ENCODE data around the gene PLXNA2.

PLXNA2 gene

DNA sequence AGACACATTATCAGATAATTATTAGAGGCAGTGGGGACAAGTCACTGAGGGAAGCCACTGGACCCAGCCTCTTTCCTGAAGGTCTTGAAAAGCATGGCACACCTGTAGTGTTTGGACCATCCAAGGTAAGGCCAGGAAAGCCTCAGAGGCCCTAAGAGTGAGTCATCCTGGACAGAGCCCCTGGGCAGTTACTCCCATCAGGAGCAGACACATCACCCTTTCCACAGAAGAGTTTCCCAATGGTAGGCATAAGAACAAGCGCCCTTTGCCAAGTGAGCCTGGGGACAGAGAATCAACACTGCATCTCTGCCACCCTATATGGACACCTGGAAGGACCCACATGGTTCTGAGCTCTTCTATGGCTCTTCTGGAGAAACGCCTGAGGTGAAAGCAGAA, 136.0 kb downstream of the PLXNA2 start:
- peak; percentile 49 for DNase-seq

DNA sequence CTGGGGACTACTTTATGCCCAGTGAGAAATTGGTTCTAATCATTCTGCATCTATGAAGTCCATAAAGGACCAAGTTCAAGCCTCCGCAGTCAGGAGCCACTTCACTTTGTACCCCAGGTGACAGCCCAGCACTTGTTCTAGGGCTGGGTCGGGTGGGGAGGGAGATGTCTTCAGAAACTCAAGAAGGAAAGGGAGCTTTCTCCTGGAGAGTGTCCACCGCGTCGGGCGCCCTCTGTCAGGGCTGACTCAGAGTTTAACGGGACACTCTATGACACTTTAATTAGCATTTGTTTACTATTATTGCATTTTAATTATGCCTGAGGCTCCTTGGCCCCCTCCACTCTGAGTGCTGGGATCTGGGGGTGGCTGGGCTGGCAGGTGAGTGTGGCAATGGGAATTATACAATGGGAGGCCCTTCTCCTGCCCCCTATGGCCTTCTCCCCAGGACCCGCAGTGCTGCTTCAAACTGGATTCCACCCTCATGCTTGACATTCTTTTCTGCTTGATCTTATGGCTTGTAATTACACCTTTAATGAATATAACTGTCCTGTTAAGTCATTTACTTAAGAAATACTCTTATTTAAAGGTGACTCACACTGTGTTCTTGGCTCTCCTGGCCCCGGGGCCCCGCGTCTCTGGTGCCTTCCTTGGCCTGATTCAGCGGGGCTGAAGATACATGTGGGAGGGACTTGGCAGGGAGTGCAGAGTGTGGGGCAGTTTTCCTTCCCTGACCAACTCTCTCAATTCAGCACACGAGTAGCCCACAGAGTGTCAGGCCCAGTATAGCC, 136.6 kb downstream of the PLXNA2 start:
- DNase-seq = peak; percentile 79

DNA sequence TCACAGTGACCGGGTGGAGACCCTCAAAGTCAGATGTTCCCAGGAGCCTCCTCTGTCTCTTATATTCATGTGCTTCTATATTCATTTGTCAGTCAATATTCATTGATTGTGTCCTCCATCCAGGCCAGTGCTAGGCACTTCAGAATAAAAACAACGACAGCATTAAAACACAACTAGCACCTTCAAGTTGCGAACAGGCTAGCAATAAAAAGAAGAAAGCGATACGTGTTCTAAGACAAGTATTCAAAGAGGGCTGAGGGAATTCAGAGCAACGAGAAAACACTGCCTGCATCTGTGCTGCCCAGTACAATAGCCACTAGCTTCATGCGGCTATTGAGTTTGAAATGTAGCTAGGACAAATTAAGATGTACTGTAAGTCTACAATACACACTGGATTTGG, 138.0 kb downstream of the PLXNA2 start:
- no peak for DNase-seq

DNA sequence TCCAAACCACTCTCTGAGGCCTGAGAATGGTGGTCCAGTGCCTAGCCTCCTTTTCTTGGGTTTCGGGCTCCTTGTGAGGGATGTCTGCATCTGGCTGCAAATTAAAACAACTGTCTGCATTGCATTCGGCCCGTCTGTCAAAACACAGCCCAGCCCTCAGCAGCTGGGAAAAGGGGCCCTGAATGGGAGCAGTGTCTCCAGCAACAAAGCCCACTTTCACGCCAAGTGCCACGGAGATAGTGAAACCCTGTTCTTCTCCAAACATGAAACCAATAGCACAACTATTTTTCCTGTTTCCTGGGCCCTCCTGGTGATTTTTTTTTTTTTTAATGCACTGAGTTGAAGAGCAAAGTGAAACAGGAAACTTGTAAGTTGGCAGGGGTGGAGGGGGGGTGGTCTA, 138.4 kb downstream of the PLXNA2 start:
- DNase-seq = no peak

DNA sequence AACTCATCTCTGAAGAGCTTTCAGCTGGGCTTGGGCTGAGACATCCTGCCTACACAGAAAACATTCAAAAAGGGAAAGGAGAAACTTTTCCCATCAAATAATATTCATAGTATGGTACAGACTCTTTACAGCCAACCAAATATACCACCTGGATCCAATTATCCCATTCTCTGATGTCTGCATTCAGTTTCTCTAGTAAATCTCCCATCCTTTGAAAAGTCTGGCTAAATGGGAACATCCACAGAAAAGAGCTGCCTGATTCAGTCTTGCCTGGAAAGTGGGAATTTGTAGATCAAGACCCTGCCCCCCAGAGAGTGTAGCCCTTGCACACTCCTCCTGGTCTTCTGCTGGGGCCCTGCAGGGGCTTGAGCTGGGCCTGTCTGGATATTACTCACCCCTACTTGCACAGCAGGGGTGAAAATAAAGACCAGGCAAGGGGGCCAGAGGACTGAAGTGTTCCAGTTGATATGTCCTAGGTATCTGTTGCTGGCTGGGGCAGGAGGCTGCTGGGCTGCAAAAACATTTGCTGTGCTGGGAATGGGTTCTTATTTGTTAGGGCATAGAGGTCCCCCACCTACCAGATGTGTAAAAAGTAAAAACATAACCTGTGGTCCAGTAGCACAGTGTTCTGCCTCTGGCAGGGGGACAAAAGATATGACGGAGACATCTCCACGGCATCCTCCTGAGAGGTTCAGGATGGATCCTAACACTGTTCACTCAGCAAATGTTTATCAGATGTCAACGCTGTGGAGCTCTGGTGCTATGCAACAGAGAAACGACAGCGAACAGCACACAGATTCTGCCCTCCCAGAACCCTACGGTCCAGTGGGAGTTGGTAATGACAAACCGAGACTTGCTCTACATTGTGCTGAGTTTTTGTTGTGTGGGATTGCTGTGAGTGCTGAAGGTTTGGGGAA, 140.3 kb downstream of the PLXNA2 start:
- no peak for DNase-seq

DNA sequence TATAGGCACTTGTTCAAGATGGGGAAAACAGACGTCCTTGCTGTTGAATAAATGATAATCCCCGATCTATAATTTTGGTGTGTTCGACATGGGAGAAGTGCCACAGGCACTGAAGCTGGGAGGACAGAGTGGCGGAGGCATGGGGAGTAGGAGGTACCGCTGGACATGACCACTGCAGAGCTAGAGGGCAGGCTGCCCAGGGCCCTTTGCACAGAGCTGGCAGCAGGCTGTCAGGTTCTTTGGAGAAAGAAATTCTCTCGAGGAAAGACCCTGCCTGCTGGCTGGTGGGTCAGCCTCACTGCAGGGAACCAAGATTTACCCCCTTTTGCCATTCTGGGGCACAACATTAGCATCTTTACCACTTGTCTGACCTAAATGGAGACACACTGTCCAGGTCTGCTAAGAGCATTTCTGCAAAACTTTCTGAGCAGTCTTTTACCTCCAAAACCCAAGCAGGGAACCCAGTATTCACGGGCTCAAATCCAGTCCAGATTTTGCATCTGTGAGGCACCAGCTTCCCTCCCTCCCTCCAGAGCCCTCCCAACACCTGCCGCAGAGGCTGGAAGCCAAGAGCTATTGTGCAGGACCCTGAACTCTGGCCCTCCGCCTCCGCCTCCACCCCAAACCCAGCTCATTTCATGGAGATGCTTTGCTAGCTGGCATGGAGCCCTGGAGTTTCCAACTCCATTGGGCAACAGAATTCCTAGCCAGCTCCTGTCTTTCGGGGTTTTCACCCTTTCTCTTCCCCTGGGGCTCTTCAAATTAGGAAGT, 142.3 kb downstream of the PLXNA2 start:
- DNase-seq = no peak

DNA sequence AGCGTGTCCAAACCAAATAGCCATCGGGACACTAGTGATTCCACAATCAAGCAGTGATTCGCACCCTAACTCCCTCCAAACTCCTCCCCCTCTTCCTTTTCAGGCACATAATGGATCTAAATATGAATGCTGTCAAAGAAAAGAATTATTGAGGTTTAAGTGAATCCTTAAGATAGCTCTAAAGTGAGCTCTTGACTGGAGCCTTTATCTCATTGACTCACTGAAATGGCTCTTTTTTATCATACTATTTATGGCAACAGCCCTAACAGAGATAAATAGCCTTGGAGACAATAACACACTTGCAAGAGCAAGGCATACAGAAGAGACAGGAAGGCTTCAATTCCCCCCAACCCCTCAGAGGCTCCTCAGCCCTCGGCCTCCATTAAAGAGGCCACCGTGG, 143.3 kb downstream of the PLXNA2 start:
- DNase-seq = no peak

DNA sequence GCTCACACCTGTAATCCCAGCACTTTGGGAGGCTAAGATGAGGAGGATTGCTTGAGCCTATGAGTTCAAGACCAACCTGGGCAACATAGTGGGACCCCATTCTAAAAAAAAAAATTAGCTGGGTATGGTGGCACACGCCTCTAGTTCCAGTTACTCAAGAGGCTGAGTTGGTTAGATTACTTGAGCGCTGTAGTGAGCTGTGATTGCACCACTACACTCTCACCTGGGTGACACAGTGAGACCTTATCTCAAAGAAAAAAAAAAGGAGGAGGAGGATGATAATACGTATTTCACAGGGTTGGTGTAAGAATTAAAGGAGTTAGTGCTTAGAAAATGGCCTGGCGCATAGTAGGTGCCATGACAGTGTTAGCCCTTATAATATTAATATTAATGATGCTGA, 144.1 kb downstream of the PLXNA2 start:
- no peak for DNase-seq

DNA sequence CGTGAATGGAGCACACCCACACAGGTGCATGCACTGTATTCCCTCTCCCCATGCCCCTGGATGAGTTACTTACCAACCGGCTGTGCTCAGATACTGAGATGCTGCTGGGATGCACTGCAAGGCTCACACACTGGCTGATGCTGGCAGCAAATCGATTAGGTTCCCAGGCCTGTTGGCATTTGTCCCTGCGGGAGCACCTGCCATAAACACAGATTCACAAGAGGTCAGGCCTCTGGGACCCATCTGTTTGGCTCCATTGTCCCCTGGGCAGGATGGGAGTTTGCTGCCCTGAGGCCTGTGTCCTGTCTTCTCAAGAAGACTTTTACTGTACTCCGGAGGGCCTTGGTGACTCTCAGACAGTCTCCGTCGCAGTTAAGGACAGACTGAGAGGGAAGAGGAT, 145.4 kb downstream of the PLXNA2 start:
- DNase-seq = no peak

DNA sequence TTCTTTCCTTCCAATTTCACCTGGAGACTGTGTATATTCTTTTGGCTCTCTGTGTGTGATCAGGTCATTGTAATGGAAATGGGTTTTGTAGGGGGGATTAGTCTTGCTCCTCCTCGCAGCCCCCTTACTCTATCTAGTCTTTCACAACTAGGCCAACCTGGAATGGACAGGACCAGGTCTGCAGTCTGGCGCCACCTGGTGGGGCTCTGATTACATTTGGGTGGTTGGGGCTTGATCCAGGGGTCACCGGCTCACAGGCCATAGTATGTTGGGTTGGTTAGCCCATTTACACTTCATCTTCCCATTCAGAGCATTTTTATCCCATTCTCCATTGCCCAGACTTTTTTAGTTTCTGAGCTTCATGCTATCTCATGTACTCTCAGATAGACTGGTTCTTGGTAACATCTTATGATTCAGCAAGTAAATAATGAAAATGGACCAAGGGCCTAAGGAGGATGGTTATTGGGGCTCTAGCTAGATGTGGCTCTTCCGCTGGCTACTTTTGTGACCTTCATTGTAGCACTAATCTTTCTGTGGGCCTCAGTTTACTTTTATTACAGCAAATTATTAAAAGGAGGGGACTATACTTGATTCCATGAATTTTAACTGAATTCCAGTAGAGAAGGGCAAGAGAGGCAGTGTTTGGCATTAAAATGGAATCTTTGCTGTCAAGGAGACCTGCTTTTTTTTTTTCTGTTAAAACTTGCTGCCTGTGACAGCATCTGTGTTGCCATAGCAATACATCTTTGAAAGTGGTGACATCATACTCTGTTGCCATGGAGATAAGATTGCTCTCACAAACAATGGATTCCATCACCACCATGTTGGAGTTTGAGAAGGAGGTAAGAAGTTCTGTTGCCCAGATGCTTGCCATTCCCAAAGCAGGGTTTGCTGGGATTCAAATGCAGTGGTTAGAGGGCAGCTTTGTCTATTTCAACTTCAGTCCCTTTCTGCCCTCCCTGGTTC, 150.1 kb downstream of the PLXNA2 start:
- DNase-seq = peak; percentile 18

DNA sequence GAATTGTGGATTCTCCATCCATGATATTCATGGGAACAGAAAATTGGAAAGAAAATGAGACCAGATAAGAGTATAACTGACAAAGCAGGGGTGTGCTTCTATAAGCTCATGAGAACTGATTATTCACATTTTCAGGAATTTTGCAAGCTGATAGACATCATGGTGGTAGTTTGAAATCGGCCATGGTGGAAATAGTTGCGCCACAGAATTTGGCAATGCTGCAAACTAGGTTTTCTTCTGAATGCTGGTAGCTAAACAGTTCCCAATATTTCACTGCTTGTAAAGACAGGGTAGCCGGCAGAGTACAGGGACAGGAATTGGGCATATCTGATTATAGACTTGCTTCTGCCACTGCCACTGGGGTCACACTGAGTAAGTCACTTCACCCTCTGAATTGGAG, 151.1 kb downstream of the PLXNA2 start:
- DNase-seq = no peak

DNA sequence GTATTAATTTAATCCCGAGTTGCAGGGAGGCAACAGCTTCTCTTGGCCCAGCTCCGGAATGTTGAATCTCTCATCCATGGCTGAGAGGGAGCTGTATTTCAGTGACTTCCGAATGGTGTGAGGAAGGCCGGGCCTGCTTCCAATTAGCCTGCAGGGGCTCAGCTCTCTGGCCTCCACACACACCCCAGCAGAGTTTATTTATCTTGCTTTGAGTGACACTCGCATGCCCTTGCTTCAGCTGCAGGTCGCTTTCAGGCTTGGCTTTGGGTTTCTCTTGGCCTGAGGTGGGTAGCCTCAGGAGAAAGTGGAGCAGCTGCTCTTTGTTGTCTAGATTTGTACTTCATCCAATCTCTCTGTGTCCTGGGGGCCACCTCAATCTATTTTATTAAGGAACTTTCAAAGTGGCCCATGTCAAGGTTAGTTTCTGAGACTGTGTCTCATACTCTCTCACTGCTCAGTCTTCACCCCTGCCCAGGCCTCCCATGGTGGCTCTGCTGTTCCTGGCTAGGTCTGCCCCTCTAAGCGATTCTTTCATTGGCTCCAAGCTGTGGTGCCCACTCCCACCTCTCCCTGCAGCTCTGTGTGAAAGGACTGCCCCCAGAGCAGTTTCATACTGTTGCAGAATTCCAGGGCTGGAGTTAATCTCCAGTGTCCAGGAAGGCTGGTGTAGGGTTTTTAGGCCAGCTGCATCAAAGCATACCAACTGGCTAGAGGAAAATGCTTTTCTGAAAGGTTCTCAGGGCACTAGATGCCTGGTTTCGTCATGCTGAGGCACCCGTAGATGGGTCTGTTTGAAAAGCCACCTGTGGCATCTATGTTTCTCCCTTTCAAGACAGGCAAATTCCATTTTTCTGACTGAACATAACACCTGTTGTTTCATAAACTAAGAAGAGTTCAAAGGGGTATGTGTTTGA, 153.5 kb downstream of the PLXNA2 start:
- DNase-seq = no peak

DNA sequence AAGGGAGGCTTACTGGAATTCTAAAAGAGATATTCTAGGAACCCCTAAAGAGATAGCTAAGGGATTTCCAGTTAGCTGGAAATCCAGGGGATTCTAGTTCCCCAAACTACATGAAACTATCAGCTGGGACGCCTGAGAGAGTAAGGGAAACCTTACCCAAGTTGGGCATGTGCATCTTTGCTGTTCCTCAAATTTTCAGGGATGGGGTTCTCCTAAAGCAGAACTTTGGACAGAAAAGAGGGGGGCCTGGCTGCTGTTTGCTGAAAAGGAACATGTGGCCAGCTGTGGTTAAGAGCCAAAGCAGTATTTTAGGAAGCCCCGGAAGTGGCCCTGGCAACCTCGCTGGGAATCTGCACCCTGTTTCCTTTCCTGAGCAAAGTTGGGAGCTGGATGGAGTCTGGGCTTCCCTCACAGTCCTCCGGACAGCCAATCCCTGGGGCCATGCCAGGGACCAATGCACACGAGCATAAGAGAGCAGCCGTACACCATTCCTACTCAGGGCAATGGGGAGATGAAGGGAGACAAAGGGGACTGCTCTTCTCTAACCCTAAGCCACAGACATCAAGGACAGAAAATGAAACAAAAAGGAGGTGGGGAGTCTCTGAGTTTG, 154.3 kb downstream of the PLXNA2 start:
- no peak for DNase-seq

DNA sequence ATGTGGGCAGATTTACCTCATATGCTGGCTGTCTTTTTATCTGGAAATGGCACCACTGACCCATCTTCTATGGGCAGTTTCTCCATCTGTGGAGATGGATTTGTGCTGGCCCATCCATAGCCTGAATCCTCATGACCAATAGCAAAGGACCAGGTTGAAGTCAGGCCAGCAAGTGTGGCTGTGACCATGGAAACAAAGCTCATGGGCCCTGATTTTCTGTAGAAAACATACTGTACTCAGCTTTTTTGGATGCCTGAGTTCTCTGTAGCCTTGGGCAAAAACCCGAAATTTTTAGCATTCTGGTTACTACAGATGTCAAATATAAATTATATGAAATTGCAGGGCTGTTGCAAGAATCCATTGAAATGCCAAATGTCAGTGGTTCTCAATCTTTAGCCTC, 155.0 kb downstream of the PLXNA2 start:
- DNase-seq = no peak

DNA sequence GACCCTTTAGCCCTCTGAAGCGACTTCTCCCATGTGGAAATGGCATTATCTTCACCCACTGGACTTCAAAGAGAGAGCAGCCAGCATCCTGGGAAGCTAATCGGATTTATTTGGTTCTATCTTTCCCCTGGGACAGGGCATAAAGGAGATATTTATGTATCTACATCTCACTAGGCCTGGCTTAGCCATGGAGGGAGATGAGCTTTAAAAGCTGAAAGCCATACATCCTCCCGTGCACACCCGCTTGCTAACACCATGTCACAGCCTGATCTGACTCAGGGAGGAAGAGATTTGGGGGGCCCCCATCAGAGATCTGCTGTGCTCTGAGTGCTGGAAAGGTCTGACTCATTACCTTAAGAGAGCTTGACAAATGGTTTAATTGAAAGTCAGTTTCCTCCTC, 155.9 kb downstream of the PLXNA2 start:
- DNase-seq = no peak

DNA sequence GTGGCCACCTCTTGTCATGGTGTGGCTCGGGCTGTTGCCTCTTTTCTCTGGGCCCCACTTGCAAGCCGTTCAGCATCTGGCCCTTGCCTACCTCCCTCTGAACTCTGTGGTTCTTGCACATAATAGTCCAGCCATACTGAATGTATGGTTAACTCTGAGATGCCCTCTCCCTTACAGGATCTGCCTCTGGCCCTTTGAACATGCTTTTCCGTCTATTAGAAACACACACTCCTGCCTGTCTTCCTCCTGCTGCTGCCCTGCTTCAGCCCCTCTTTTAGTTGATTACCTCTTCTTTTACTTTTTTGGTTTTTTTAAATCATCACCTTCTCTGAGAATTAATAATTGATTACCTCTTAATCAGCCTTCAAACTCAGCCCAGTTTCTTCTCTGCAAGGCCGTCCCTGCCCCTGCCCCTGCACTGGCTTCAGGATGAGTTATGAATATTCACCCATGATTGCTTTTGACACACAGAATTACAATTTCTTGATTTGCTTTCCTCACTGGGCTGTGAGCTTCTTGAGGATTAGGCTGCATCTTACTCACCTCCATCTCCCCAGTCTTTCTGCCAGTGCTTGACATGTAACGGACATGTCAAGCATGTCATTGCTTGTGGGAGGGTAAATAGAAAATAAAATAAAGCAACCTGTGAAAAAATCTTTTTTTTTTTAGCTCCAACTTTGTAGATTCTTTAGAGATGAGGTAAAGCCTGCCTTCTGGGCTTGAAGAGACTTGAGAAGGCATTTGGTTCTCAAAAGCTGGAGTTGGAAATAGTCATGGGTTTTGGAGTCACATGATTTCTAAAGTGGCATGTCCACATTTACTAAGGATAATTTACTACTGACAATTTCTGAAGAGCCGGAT, 158.3 kb downstream of the PLXNA2 start:
- DNase-seq = peak; percentile 16

DNA sequence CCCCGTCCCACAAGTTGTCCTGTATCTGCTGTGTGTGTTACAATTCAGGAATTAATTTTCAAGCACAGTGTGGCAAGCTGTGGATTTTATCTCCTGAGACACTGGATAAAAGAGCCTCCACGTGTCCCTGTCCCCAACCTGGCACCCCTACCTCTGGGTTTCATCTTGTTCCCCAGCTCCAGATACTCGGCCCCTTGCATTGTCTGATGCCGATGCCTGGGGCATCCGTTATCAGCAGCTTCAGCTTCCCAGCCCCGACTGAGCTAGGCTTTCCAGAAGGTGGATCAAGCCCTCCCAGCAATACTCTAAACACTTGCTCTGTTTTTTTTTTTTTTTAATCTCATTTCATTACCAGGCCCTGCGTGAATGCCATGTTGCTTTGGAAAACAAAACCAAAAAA, 159.4 kb downstream of the PLXNA2 start:
- no peak for DNase-seq

DNA sequence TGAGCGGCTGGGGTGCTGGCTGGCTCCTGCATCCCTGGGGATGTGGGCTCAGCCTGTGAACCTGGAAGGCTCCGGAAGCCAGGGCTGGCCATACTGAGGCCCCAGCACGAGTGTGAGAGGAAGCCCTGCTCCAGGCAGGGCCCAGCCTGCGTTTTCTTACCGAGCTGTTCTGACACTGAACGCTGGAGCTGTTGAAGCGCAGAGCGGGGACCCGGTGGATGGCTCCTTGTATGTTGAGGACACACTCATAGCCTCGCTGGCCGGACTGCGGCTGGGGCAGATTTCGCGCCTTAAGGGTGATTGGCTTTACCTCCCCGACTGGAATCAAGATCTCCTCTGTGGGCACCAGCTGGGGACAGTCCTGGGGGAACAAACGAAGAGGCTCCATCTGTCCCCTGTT, 160.0 kb downstream of the PLXNA2 start:
- DNase-seq = no peak

DNA sequence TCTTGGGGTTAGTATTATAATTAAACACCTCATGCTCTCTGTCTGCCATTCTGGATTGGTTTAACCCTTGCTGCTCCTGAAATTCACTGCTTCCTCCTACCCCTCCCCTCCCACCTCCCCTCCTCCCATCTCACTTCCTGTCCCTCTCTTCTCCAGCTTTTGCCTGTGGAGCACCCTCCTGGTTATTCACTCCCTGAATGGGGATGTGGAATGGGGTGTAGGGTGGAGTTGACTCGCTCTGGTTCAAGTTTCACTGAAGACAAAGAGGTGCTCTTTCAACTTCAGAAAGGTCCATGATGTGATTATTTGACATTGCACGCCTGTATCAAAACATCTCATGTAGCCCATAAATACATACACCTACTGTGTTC, 160.5 kb downstream of the PLXNA2 start:
- no peak for DNase-seq
